GM12875 (cell line): Measurements from ENCODE around the gene POMC.

ENCODE experiments used
- H3K4me3 ChIP-seq: one replicate; pipeline ENCODE4 v1.5.1; 2011; ENCODE audit warnings: low read depth, low read length, control low read depth
- TF ChIP-seq, protein P1 (sequence below): IDR thresholded peaks from 2 replicates; pipeline ENCODE4 v1.5.1; 2011; ENCODE audit warnings: low read depth, mild to moderate bottlenecking, control low read depth, inconsistent platforms, low read length, moderate library complexity, borderline replicate concordance; ENCODE audit not compliant: insufficient read depth

Gene POMC

DNA sequence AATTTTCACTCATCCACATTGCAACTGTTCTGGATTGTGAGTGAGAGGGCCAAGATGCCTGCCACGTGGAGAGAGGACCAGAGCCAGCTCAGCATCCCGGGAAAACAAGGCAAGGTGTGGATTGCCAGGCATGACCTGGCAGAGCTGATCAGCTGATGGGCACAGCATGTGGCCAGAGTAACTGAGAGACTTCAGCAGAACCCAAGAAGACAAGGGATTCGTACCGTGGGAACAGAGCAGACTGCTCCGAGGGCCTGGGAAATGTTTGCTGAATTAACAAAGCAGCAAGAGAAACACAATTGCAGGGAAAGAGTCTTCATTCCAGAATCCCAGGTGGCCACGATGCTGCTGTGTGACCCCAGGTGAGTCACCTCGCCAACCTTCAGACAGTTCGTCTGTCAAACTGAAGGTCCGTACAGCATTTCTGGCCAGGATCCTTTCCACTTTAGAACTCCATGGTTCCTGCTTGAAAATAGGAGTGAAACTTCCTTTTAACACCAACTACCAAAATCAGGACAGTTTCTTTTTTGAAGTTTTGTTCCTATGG is 26.3 kb upstream of the POMC start:
- TF ChIP-seq, protein P1, sequence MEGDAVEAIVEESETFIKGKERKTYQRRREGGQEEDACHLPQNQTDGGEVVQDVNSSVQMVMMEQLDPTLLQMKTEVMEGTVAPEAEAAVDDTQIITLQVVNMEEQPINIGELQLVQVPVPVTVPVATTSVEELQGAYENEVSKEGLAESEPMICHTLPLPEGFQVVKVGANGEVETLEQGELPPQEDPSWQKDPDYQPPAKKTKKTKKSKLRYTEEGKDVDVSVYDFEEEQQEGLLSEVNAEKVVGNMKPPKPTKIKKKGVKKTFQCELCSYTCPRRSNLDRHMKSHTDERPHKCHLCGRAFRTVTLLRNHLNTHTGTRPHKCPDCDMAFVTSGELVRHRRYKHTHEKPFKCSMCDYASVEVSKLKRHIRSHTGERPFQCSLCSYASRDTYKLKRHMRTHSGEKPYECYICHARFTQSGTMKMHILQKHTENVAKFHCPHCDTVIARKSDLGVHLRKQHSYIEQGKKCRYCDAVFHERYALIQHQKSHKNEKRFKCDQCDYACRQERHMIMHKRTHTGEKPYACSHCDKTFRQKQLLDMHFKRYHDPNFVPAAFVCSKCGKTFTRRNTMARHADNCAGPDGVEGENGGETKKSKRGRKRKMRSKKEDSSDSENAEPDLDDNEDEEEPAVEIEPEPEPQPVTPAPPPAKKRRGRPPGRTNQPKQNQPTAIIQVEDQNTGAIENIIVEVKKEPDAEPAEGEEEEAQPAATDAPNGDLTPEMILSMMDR: no peak
- no peak overlapping the region for H3K4me3 ChIP-seq

DNA sequence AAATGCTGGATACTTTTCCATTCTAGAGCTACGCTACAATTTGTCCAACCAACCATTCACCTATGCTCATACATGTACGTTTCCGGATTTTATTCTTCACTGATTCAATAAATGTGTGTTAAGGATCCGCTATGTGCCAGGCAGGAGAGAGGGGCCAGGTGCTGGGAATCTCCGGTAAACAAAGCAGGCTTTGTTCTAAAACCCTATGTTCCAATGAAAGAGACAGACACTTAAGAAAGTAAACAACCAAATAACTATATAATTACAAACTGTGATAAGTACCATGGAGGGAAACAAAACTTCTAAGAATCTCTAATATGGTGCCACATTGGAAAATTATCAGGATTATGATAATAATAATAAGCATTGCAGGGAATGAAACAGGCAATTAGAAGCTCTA is 22.2 kb upstream of the POMC start:
- TF ChIP-seq, protein P1: no peak

DNA sequence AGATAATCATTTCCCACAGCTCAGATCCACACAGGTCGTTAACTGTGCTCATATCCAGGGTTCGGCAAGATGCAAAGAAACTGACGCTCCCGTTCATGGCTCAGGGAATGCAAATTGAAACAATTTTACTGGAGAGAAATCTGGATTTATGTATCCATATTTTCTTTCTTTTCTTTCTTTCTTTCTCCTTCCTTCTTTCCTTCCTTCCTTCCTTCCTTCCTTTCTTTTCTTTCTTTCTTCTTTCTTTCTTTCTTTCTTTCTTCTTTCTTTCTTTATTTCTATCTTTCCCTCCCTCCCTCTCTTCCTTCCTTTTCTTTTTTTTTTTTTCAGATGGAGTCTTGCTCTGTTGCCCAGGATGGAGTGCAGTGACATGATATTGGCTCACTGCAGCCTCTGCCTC is 20.0 kb upstream of the POMC start:
- TF ChIP-seq, protein P1: no peak
- no peak overlapping the region for H3K4me3 ChIP-seq

More for the DNA sequence above, 22.2 kb upstream of the POMC start:
- H3K4me3 ChIP-seq: no peak overlapping the region

DNA sequence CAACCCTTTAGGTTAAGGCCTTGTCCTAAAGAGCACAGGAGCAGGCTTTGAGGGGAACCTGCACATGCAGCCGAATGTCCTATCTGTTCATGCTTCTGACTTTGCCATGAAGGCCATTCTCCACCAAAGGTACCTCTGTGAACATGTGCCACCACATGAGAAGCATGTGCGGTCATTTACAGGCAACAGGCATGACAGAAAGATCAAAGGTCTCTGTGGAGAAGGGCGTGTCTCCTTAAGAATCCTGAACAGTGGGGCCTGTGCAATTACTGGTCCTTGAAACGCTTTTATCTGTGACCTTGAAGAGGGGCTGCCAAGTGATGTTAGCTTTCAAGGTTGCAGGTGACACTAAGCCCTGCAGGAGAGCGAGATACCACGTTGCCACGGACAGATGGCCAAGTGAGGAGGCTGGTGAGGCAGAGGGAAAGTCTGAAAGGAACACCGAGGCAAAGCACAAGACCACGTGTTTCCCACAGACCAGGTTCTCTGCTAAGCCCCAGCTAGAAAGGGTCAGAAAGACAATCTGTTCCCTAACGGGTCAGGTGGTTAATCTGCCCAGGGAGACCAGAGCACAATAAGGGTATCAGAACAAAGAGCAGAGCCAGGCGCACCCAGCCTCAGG is 19.5 kb upstream of the POMC start:
- TF ChIP-seq, protein P1: no peak
- H3K4me3 ChIP-seq: no peak overlapping the region

DNA sequence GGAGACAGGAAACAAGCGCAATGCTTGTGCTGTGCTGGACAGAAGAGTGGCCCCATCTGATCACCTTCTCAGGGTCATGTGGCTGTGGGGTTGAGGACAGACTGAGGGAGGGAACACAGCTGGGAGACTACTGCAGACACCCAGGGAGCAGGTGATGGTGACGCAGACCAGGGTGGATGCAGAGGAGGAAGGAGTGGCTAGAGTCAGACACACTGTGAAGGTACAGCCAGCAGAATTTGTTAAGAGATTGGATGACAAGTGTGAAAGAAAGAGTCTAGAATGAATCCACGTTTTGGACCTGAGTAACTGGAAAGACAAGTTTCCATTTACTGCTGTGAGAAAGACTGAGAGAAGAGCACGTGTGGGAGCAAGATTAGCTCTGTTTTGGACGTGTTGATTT is 15.9 kb upstream of the POMC start:
- no peak overlapping the region for H3K4me3 ChIP-seq
- TF ChIP-seq, protein P1: no peak

DNA sequence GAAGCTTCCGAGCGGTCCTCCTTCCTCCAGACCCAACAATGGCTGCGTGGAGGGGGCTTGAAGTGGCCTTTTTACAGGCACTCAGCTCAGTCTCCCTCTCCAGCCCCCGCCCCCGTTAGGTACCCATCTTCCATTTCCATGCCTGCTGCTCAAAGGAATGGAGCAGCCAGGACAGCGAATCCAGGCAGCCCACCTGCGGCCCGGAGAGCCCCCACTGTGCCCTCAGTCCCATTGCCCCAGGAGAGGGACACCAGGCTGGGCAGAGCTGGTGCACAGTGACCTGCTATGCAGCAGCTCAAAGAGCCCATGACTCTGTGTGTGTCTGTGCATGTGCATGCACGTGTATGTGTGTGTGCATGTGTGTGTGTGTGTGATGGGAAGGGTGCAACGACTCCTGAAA is 10.6 kb upstream of the POMC start:
- TF ChIP-seq, protein P1: no peak
- H3K4me3 ChIP-seq: no peak overlapping the region

DNA sequence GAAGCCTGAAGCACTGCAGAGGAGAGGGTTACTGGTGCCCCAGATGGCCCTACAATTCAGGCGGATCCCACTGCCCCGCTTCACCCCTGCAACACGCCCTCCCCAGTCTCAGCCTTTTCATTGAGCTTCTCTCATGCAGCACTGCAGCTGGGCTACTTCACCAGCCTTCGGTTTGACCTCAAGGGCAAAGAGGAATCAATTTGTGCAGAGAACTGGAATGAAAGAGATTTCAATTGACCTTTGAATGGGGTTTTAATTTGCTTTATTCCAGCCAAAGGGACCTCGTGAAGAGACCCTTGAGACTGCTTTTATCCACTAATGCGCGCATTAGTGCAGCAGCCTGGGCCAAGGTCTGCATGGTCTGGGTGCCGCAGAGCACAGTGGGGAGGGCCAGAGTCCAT is 8.8 kb upstream of the POMC start:
- TF ChIP-seq, protein P1: no peak
- no peak overlapping the region for H3K4me3 ChIP-seq
